SK-N-SH (cell line): ENCODE results near the gene HSPBP1. TPM values are rescaled to one million over a fixed set of nuclear protein-coding genes. Genes with fewer than 3 reads are reported as not detected.

Experiments
- CTCF ChIA-PET: fragments of 300-600, 350-600 bp; formaldehyde crosslinking; extraction: SDS; loops from one replicate; lab custom pipeline; 2021; lab: Yijun Ruan, JAX
- POLR2A ChIA-PET: fragments of 350-600 bp; sonication (Branson Sonifier 250); formaldehyde crosslinking; extraction: SDS; loops from one replicate; lab custom pipeline; 2020; ENCODE audit warnings: antibody characterized with exemption, inconsistent platforms; lab: Yijun Ruan, JAX
- DNase-seq: peaks from one replicate; pipeline ENCODE4 v3.0.0; 2012
- H2AFZ ChIP-seq: fragments of 200-600 bp; sonication (generic); 2 replicates; pipeline ENCODE4 v1.8.1; 2016; ENCODE audit warnings: antibody characterized with exemption, mild to moderate bottlenecking, low read depth
- H3F3A ChIP-seq: fragments of 200-600 bp; sonication (generic); replicated peaks from 2 replicates; pipeline ENCODE3; 2016; ENCODE audit warnings: antibody characterized with exemption, mild to moderate bottlenecking; ENCODE audit not compliant: insufficient read depth
- H3K27ac ChIP-seq, 2 experiments: fragments of 200-500 bp in 1 of 2; fragments of 200-600 bp in 1 of 2; sonication (Bioruptor generic) in 1 of 2; sonication (generic), shearing (Covaris generic) in 1 of 2; 2 replicates each; pipeline versions ENCODE4 v1.5.1 to v1.6.1; 2014 to 2016; ENCODE audit warnings: low read depth in 2 of 2, inconsistent platforms in 1 of 2, low read length in 1 of 2, mild to moderate bottlenecking in 1 of 2, mixed read lengths in 1 of 2
- H3K27me3 ChIP-seq: fragments of 200-600 bp; sonication (generic), shearing (Covaris generic); 2 replicates; pipeline ENCODE4 v1.6.1; 2016; ENCODE audit warnings: mixed run types; ENCODE audit not compliant: insufficient read depth
- H3K36me3 ChIP-seq, 2 experiments: fragments of 200-500 bp in 1 of 2; fragments of 200-600 bp in 1 of 2; sonication (Bioruptor generic) in 1 of 2; sonication (generic) in 1 of 2; replicated peaks in 1 of 2; 2 replicates each; pipeline versions ENCODE3 to v1.5.1; 2014 to 2016; ENCODE audit warnings: low read length in 1 of 2, mild to moderate bottlenecking in 1 of 2; ENCODE audit not compliant: insufficient read depth in 2 of 2, control insufficient read depth in 1 of 2
- H3K4me1 ChIP-seq, 2 experiments: fragments of 200-500 bp in 1 of 2; fragments of 200-600 bp in 1 of 2; sonication (Bioruptor generic) in 1 of 2; sonication (generic), shearing (Covaris generic) in 1 of 2; 2 replicates each; pipeline versions ENCODE4 v1.5.1 to v1.6.1; 2014 to 2016; ENCODE audit warnings: low read depth in 1 of 2, low read length in 1 of 2, mixed run types in 1 of 2; ENCODE audit not compliant: insufficient read depth in 2 of 2, control insufficient read depth in 1 of 2
- H3K4me2 ChIP-seq: fragments of 200-600 bp; sonication (generic), shearing (Covaris generic); 2 replicates; pipeline ENCODE4 v1.6.1; 2017; ENCODE audit warnings: mixed run types
- H3K4me3 ChIP-seq, 2 experiments: fragments of 200-500 bp in 1 of 2; fragments of 200-600 bp in 1 of 2; sonication (Bioruptor generic) in 1 of 2; sonication (generic), shearing (Covaris generic) in 1 of 2; 2 replicates each; pipeline versions ENCODE4 v1.5.1 to v1.8.1; 2014 to 2016; ENCODE audit warnings: low read depth in 2 of 2, inconsistent platforms in 1 of 2, low read length in 1 of 2, mild to moderate bottlenecking in 1 of 2, mixed read lengths in 1 of 2, moderate library complexity in 1 of 2
- H3K79me2 ChIP-seq: fragments of 200-600 bp; sonication (generic); 2 replicates; pipeline ENCODE4 v1.8.1; 2017; ENCODE audit warnings: mild to moderate bottlenecking; ENCODE audit not compliant: insufficient read depth
- H3K9ac ChIP-seq: fragments of 200-600 bp; sonication (generic); 2 replicates; pipeline ENCODE4 v1.6.1; 2017; ENCODE audit warnings: mixed run types
- H3K9me2 ChIP-seq: fragments of 200-600 bp; sonication (generic); 2 replicates; pipeline ENCODE4 v1.6.1; 2017; ENCODE audit warnings: mixed run types
- H3K9me3 ChIP-seq: fragments of 200-600 bp; sonication (generic); 2 replicates; pipeline ENCODE4 v1.6.1; 2017; ENCODE audit warnings: mixed run types, mild to moderate bottlenecking, moderate library complexity
- H4K20me1 ChIP-seq: fragments of 200-600 bp; sonication (generic); 2 replicates; pipeline ENCODE4 v1.6.1; 2017; ENCODE audit warnings: mild to moderate bottlenecking, mixed run types; ENCODE audit not compliant: insufficient read depth
- EP300 ChIP-seq, 2 experiments: IDR thresholded peaks; 2 replicates each; pipeline versions ENCODE4 v1.4.0 to v1.6.1; 2012; ENCODE audit warnings: borderline replicate concordance in 1 of 2, low read depth in 1 of 2, low read length in 1 of 2
- EZH2phosphoT487 ChIP-seq: fragments of 200-600 bp; sonication (generic); IDR thresholded peaks from 2 replicates; pipeline ENCODE4 v1.6.1; 2017; ENCODE audit warnings: low read depth, mixed run types, mild to moderate bottlenecking, antibody characterized with exemption, moderate library complexity, borderline replicate concordance
- FOSL2 ChIP-seq: IDR thresholded peaks from 2 replicates; pipeline ENCODE4 v1.4.0; 2012; ENCODE audit warnings: low read depth, mild to moderate bottlenecking, moderate library complexity, borderline replicate concordance
- FOXJ3 ChIP-seq: sonication (generic); formaldehyde crosslinking; IDR thresholded peaks from 2 replicates; pipeline ENCODE4 v1.5.1; 2020; ENCODE audit warnings: mild to moderate bottlenecking, missing genetic modification reagents
- FOXM1 ChIP-seq: IDR thresholded peaks from 2 replicates; pipeline ENCODE4 v1.4.0; 2012; ENCODE audit warnings: low read depth, mild to moderate bottlenecking
- JUND ChIP-seq: IDR thresholded peaks from 2 replicates; pipeline ENCODE4 v1.4.0; 2012
- MEF2A ChIP-seq: IDR thresholded peaks from 2 replicates; pipeline ENCODE4 v1.4.0; 2012; ENCODE audit warnings: low read depth, borderline replicate concordance
- MXI1 ChIP-seq: IDR thresholded peaks from 2 replicates; pipeline ENCODE4 v1.6.1; 2012; ENCODE audit warnings: mild to moderate bottlenecking, low read depth, low read length, improper control_type of control experiment
- NFIC ChIP-seq: IDR thresholded peaks from 2 replicates; pipeline ENCODE4 v1.4.0; 2012; ENCODE audit warnings: borderline replicate concordance
- NRF1 ChIP-seq: IDR thresholded peaks from 2 replicates; pipeline ENCODE4 v1.6.1; 2012; ENCODE audit warnings: low read depth, mild to moderate bottlenecking, low read length
- PBX3 ChIP-seq: IDR thresholded peaks from 2 replicates; pipeline ENCODE4; 2012
- RFX5 ChIP-seq: IDR thresholded peaks from 2 replicates; pipeline ENCODE4 v1.6.1; 2012; ENCODE audit warnings: mild to moderate bottlenecking, improper control_type of control experiment, low read length
- RXRA ChIP-seq: IDR thresholded peaks from 2 replicates; pipeline ENCODE4 v1.4.0; 2012; ENCODE audit warnings: low read depth, mild to moderate bottlenecking, borderline replicate concordance
- SIN3A ChIP-seq: IDR thresholded peaks from 2 replicates; pipeline ENCODE4 v1.6.1; 2012; ENCODE audit warnings: low read depth, mild to moderate bottlenecking, low read length, moderate library complexity, borderline replicate concordance
- YY1 ChIP-seq: IDR thresholded peaks from 2 replicates; pipeline ENCODE4 v1.4.0; 2012; ENCODE audit warnings: low read depth, mild to moderate bottlenecking
- WGBS: methylation state at CpG from one replicate; pipeline ENCODE4 v1.1.6; 2017; ENCODE audit warnings: low lambda C conversion rate; 5-methylcytosine and 5-hydroxymethylcytosine counted together
- polyA plus RNA-seq, 3 experiments: library from polyadenylated mRNA; depleted of rRNA; stranded (reverse); fragments of >200 nt; gene quantifications; 2 replicates each; pipeline ENCODE4 v1.2.3, GENCODE V29; 2012
- TF ChIP-seq, protein P1 (sequence below): IDR thresholded peaks from 2 replicates; pipeline ENCODE4 v1.4.0; 2012; ENCODE audit warnings: low read depth, borderline replicate concordance
- TF ChIP-seq, protein P2 (sequence below): IDR thresholded peaks from 2 replicates; pipeline ENCODE4 v1.4.0; 2012; ENCODE audit warnings: low read depth, borderline replicate concordance

Gene HSPBP1
- polyA plus RNA-seq, 1 of the 3 experiments (the other 2 are of a cell fraction): 55.4 TPM

- Histone ChIP-seq H3F3A (peaks cover 8% of the 10 kb centered on the region), H3K27ac (no peak within 1 kb of the TSS), H4K20me1 (no peaks in the 10 kb centered on the region), H3K79me2 (no peaks in the 10 kb centered on the region), H3K27me3 (no peaks in the 10 kb centered on the region), H3K9ac (no peak within 1 kb of the TSS), H3K4me3 (no peak within 1 kb of the TSS), H3K9me2 (no peaks in the 10 kb centered on the region), H2AFZ (no peak within 1 kb of the TSS), H3K4me1 (no peaks in the 10 kb centered on the region), H3K4me2 (no peak within 1 kb of the TSS), H3K36me3 (no peaks in the 10 kb centered on the region), H3K9me3 (no peaks in the 10 kb centered on the region)
- 91% methylated on average over 13 of the region's 14 CpGs for WGBS
- POLR2A ChIA-PET: no interaction called here
- CTCF ChIA-PET: interaction anchor here (3.8 kb wide), 1 partner anchor 23 kb away, joined by 19 read pairs; no protein-coding TSS in a partner anchor
- TF ChIP-seq EP300 (IDR thresholded peaks at IDR 0.05; ENCODE audit: borderline replicate concordance in 1 of 2, low read depth in 1 of 2, low read length in 1 of 2) (no peak), EZH2phosphoT487 (no peak), FOXJ3 (CRISPR knock-in tag) (no peak)
- no peak for DNase-seq
Measured at GRCh38 chr19:55325172-55325571, 45.3 kb upstream of the HSPBP1 start, which contains the start of gene TMEM150B. TMEM150B (minus strand) TSS chr19:55325341; CDS start chr19:55321036, 4,305 bp downstream.

DNA sequence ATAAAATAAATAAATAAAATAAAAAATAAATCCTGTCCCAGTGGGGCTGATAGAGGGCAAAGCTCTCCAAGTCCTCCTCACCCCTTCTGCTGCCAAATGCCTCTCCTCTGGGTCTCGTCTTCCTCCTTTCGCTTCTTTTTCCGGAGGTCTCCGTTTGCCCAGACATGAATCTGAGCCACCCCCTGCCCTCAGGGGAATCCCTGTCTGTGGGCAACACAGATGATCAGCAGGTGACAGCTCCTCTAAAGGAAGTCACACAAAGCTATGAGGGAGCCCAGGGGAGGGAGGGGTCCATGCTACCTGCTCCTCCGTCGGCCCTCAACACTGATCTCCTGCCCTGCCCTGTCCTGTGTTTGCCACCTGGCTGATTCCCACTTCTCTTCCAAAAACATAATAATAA, 44.8 kb upstream of the HSPBP1 start:
- peaks cover 6% of the 10 kb centered on the region for H3F3A ChIP-seq
- no peak overlapping the region for H3K4me3 ChIP-seq
- H3K27ac ChIP-seq: no peak overlapping the region
- ChIA-PET CTCF (interaction anchor here (3.8 kb wide), 1 partner anchor 22 kb away, joined by 19 read pairs; no protein-coding TSS in a partner anchor), POLR2A (no interaction called here)
- H3K9ac ChIP-seq: no peak overlapping the region
- WGBS: 96% methylated on average over 6 of the region's 6 CpGs
- DNase-seq: no peak
- H3K36me3 ChIP-seq: no peaks in the 10 kb centered on the region
- H3K4me1 ChIP-seq: no peaks in the 10 kb centered on the region
- H4K20me1 ChIP-seq: no peaks in the 10 kb centered on the region
- no peak overlapping the region for H3K4me2 ChIP-seq
- H2AFZ ChIP-seq: no peak overlapping the region
- TF ChIP-seq MEF2A (no peak), EZH2phosphoT487 (no peak), SIN3A (no peak), YY1 (no peak), FOXJ3 (CRISPR knock-in tag) (no peak), NRF1 (no peak), PBX3 (no peak), RFX5 (no peak), NFIC (no peak), RXRA (no peak), JUND (no peak), FOXM1 (no peak), MXI1 (no peak), FOSL2 (no peak)
- TF ChIP-seq, protein P1, sequence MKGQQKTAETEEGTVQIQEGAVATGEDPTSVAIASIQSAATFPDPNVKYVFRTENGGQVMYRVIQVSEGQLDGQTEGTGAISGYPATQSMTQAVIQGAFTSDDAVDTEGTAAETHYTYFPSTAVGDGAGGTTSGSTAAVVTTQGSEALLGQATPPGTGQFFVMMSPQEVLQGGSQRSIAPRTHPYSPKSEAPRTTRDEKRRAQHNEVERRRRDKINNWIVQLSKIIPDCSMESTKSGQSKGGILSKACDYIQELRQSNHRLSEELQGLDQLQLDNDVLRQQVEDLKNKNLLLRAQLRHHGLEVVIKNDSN: no peak
- TF ChIP-seq, protein P2, sequence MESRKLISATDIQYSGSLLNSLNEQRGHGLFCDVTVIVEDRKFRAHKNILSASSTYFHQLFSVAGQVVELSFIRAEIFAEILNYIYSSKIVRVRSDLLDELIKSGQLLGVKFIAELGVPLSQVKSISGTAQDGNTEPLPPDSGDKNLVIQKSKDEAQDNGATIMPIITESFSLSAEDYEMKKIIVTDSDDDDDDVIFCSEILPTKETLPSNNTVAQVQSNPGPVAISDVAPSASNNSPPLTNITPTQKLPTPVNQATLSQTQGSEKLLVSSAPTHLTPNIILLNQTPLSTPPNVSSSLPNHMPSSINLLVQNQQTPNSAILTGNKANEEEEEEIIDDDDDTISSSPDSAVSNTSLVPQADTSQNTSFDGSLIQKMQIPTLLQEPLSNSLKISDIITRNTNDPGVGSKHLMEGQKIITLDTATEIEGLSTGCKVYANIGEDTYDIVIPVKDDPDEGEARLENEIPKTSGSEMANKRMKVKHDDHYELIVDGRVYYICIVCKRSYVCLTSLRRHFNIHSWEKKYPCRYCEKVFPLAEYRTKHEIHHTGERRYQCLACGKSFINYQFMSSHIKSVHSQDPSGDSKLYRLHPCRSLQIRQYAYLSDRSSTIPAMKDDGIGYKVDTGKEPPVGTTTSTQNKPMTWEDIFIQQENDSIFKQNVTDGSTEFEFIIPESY: no peak
- TF ChIP-seq, all 33 proteins: peak for 0
- H3K9me2 ChIP-seq: no peaks in the 10 kb centered on the region
- H3K9me3 ChIP-seq: no peaks in the 10 kb centered on the region
- no peaks in the 10 kb centered on the region for H3K79me2 ChIP-seq
- H3K27me3 ChIP-seq: no peaks in the 10 kb centered on the region
